ENCODE data around the gene GPR108.

The GPR108 gene

DNA sequence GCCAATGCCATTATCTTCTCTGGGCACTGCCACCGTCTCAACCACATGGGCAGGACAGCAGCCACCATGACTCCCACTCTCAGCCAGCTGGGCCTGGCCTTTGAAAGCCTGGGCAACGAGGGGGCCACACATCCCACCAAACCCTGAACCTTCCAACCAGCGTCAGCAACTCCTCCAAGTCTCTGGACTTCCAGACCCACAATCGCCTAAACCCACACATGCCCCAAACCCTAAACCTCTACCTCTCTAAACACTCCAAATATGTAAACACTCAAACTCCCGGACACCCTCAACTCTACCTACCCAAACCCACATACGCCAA lies 17.9 kb downstream of the GPR108 start:
- no peak overlapping the region for H3K4me3 ChIP-seq (ENCODE audit: control insufficient read depth, low read depth, low read length)
- no peak for DNase-seq (ENCODE audit: low read depth)
- TF ChIP-seq, protein P1, sequence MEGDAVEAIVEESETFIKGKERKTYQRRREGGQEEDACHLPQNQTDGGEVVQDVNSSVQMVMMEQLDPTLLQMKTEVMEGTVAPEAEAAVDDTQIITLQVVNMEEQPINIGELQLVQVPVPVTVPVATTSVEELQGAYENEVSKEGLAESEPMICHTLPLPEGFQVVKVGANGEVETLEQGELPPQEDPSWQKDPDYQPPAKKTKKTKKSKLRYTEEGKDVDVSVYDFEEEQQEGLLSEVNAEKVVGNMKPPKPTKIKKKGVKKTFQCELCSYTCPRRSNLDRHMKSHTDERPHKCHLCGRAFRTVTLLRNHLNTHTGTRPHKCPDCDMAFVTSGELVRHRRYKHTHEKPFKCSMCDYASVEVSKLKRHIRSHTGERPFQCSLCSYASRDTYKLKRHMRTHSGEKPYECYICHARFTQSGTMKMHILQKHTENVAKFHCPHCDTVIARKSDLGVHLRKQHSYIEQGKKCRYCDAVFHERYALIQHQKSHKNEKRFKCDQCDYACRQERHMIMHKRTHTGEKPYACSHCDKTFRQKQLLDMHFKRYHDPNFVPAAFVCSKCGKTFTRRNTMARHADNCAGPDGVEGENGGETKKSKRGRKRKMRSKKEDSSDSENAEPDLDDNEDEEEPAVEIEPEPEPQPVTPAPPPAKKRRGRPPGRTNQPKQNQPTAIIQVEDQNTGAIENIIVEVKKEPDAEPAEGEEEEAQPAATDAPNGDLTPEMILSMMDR (IDR thresholded peaks at IDR 0.05; ENCODE audit: control insufficient read depth, insufficient read depth, low read depth, low read length, missing control alignments) = no peak

DNA sequence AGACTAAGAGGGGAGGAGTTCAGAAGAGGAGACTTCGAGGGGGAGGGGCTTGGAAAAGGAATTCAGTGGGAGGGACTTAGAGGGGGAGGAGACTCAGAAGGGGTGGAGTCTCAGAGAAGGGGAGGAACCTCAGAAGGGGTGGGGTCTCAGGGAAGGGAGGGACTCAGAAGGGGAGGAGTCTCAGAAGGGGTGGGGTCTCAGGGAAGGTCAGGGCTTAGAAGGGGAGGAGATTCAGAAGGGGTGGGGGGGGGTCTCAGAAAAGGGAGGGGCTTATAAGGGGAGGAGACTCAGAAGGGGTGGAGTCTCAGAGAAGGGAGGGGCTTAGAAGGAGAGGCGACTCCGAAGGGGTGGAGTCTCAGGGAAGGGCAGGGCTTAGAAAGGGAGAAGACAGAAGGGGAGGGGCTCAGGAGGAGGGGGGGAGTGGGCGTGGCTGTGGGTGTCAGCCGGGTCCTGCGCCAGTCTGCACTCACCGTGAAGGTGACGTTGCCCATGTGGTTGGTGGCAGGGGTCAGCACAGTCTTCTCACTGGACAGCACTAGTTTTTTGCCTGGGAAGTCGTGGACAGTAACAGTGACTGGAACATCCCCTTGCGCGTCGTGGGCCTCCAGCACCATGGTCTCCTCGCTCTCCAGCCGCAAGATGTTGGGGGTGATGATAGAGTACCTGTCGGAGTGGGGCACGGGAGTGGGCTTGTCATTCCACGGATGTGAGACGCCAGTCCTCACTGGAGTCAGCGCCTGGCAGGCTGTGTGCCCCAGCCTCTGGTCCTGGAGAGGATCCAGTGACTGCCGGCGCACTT lies 18.4 kb downstream of the GPR108 start:
- no peak overlapping the region for H3K4me3 ChIP-seq (ENCODE audit: control insufficient read depth, low read depth, low read length)
- DNase-seq (ENCODE audit: low read depth) = no peak
- TF ChIP-seq, protein P1 (IDR thresholded peaks at IDR 0.05; ENCODE audit: control insufficient read depth, insufficient read depth, low read depth, low read length, missing control alignments) = no peak

DNA sequence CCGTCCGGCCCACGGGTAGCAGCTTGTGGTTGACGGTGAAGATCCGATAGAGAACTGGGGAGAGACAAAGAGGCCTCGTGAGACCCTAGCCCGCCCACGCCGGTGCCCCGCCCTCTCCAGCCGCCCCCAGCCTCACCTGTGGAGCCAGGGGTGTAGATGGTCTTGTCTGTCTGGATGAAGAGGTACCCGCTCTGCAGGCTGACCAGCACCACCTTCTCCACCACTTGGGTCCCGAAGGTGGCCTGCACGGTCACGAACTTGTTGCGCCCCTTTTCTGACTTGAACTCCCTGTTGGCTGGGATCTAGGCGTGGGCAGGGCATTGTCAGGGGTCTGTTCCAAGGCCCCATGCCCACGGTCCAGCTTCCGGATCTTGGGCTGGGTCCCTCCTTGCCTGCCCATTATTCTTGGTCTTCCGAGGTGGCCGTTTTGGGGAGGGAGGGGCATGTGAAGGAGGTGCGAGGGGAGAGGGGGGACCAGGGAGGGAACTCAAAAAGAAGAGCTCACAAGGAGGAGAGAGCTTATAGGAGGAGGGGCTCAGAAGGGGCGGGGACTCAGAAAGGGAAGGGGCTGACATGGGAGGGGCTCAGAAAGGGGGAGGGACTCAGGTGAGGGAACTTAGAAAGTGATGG lies 19.2 kb downstream of the GPR108 start:
- H3K4me3 ChIP-seq (ENCODE audit: control insufficient read depth, low read depth, low read length) = no peak overlapping the region
- no peak for DNase-seq (ENCODE audit: low read depth)
- TF ChIP-seq, protein P1 (IDR thresholded peaks at IDR 0.05; ENCODE audit: control insufficient read depth, insufficient read depth, low read depth, low read length, missing control alignments) = no peak

DNA sequence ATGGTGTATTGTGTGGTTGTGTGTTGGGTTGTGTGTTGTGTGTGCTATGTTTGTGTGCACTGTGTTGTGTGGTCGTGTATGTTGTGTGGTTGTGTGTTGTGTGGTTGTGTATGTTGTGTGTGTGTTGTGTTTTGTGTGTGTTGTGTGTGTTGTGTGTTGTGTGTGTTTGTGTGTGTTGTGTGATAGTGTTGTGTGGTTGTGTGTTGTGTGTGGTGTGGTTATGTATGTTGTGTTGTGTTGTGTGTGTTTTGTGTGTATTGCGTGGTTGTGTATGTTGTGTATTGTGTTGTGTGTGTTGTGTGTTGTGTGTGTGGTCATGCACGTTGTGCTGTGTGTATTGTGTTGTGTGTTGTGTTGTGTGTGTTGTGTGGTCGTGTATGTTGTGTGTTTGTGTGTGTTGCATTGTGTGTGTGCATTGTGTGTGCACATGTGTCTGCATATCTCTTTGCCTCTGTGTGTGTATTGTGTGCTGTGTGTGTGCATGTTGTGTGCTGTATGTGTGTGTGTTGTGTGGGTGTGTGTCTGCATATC lies 19.9 kb downstream of the GPR108 start:
- DNase-seq (ENCODE audit: low read depth) = no peak
- TF ChIP-seq, protein P1 (IDR thresholded peaks at IDR 0.05; ENCODE audit: control insufficient read depth, insufficient read depth, low read depth, low read length, missing control alignments) = no peak
- H3K4me3 ChIP-seq (ENCODE audit: control insufficient read depth, low read depth, low read length) = no peak overlapping the region

DNA sequence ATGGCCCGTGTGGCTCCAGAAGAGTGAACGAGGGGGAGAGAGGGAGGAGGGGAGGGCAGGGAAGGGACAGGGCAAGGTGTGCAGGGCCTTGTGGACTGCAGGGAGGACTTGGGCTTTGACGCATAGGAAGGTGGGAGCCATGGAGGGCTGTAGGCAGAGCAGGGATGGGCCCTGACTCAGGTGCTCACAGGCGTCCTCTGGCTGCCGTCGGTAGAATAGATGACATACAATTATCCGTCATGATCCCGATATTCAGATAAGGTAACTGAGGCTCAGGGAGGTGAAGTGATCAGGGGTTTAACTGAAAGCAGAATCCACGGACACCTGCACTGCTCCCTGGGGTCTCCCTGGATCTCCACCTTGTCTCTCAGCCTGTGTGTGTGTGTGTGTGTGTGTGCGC lies 20.3 kb downstream of the GPR108 start:
- DNase-seq (ENCODE audit: low read depth) = no peak
- no peak overlapping the region for H3K4me3 ChIP-seq (ENCODE audit: control insufficient read depth, low read depth, low read length)
- TF ChIP-seq, protein P1 (IDR thresholded peaks at IDR 0.05; ENCODE audit: control insufficient read depth, insufficient read depth, low read depth, low read length, missing control alignments) = no peak

DNA sequence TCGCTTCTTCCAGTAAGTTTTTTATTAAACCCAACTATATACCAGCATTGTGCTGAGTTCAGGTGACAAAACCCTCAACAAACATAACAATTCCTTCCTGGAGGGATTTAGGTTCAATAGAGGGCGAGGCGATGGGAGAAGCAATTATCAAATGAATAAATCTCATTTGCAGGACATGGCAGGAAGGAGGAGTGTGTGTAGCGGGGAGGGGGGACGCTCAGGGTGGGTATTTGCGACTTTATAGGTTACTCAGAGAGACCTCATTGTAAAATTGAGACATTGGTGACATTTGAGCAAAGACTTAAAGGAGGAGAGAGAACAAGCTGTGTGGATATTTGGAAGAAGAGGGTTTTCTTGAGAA lies 20.8 kb downstream of the GPR108 start:
- TF ChIP-seq, protein P1 (IDR thresholded peaks at IDR 0.05; ENCODE audit: control insufficient read depth, insufficient read depth, low read depth, low read length, missing control alignments) = no peak
- no peak overlapping the region for H3K4me3 ChIP-seq (ENCODE audit: control insufficient read depth, low read depth, low read length)
- DNase-seq (ENCODE audit: low read depth) = no peak

All from AG09309 (cell line).